ENCODE data around the gene FILIP1. TPM values are rescaled to one million over a fixed set of nuclear protein-coding genes. Genes with fewer than 3 reads are reported as not detected.

FILIP1 gene
- total RNA-seq, 2 experiments from 2014 or later = not detected

GRCh38 chr6:75318900-75319299, 174.7 kb downstream of the FILIP1 start:
- no peak overlapping the region for H3K27ac ChIP-seq (ENCODE audit: low read depth, low read length, poor library complexity, severe bottlenecking)
- no peak overlapping the region for H3K4me3 ChIP-seq (ENCODE audit: low read depth, low read length, poor library complexity, severe bottlenecking)
- H3K36me3 ChIP-seq (ENCODE audit: insufficient read depth, low read length) = no peaks in the 10 kb centered on the region
- no peak for DNase-seq (ENCODE audit: low spot score)
- H3K9me3 ChIP-seq (ENCODE audit: low read length) = no peaks in the 10 kb centered on the region
- BruUV-seq (replicated peaks) = no TSS peak
- H3K4me1 ChIP-seq (ENCODE audit: insufficient read depth, low read length, poor library complexity, severe bottlenecking) = no peaks in the 10 kb centered on the region
- POLR2A ChIA-PET = interaction anchor here (0.6 kb wide), 1 partner anchor 264 kb away, joined by 3 read pairs; no protein-coding TSS in a partner anchor
- H4K20me1 ChIP-seq (ENCODE audit: insufficient read depth, low read length) = no peaks in the 10 kb centered on the region
- intact Hi-C loops (cut with micrococcal nuclease; ENCODE audit: unreplicated experiment) = no loop called here
- H3K79me2 ChIP-seq (ENCODE audit: insufficient read depth, low read depth, low read length) = no peaks in the 10 kb centered on the region
- H3K4me2 ChIP-seq (ENCODE audit: low read length) = no peak overlapping the region
- CTCF ChIA-PET (ENCODE audit: unreplicated experiment) = no interaction called here
- H2AFZ ChIP-seq (ENCODE audit: low read length) = no peak overlapping the region
- TF ChIP-seq EZH2phosphoT487 (IDR thresholded peaks at IDR 0.05; ENCODE audit: borderline replicate concordance, low read depth, low read length) (no peak), CTCF (conservative IDR thresholded peaks at IDR 0.05; ENCODE audit: low read length) (no peak)
- H3K9me2 ChIP-seq (ENCODE audit: insufficient read depth, low read length) = no peaks in the 10 kb centered on the region

GRCh38 chr6:75317503-75318206, 175.9 kb downstream of the FILIP1 start:
- ChIA-PET POLR2A (interaction anchor here (0.6 to 1.3 kb wide), 3 partner anchors 9 to 60 kb away, joined by 3 read pairs; no protein-coding TSS in a partner anchor), CTCF (ENCODE audit: unreplicated experiment) (no interaction called here)
- no peaks in the 10 kb centered on the region for H3K9me2 ChIP-seq (ENCODE audit: insufficient read depth, low read length)
- DNase-seq (ENCODE audit: low spot score) = no peak
- H3K36me3 ChIP-seq (ENCODE audit: insufficient read depth, low read length) = no peaks in the 10 kb centered on the region
- BruUV-seq (replicated peaks) = no TSS peak
- no peaks in the 10 kb centered on the region for H3K4me1 ChIP-seq (ENCODE audit: insufficient read depth, low read length, poor library complexity, severe bottlenecking)
- no peak overlapping the region for H3K27ac ChIP-seq (ENCODE audit: low read depth, low read length, poor library complexity, severe bottlenecking)
- TF ChIP-seq CTCF (conservative IDR thresholded peaks at IDR 0.05; ENCODE audit: low read length) (no peak), EZH2phosphoT487 (IDR thresholded peaks at IDR 0.05; ENCODE audit: borderline replicate concordance, low read depth, low read length) (no peak)
- no peak overlapping the region for H3K4me3 ChIP-seq (ENCODE audit: low read depth, low read length, poor library complexity, severe bottlenecking)
- intact Hi-C loops (cut with micrococcal nuclease; ENCODE audit: unreplicated experiment) = no loop called here
- H4K20me1 ChIP-seq (ENCODE audit: insufficient read depth, low read length) = no peaks in the 10 kb centered on the region
- H2AFZ ChIP-seq (ENCODE audit: low read length) = no peak overlapping the region
- H3K4me2 ChIP-seq (ENCODE audit: low read length) = no peak overlapping the region
- H3K9me3 ChIP-seq (ENCODE audit: low read length) = no peaks in the 10 kb centered on the region
- no peaks in the 10 kb centered on the region for H3K79me2 ChIP-seq (ENCODE audit: insufficient read depth, low read depth, low read length)

- no peak overlapping the region for H3K27ac ChIP-seq (ENCODE audit: low read depth, low read length, poor library complexity, severe bottlenecking)
- DNase-seq (ENCODE audit: low spot score) = no peak
- no peak overlapping the region for H3K4me2 ChIP-seq (ENCODE audit: low read length)
- H3K36me3 ChIP-seq (ENCODE audit: insufficient read depth, low read length) = no peaks in the 10 kb centered on the region
- H3K9me2 ChIP-seq (ENCODE audit: insufficient read depth, low read length) = no peaks in the 10 kb centered on the region
- H3K79me2 ChIP-seq (ENCODE audit: insufficient read depth, low read depth, low read length) = no peaks in the 10 kb centered on the region
- intact Hi-C loops (cut with micrococcal nuclease; ENCODE audit: unreplicated experiment) = no loop called here
- no peaks in the 10 kb centered on the region for H3K9me3 ChIP-seq (ENCODE audit: low read length)
- no peaks in the 10 kb centered on the region for H4K20me1 ChIP-seq (ENCODE audit: insufficient read depth, low read length)
- TF ChIP-seq EZH2phosphoT487 (IDR thresholded peaks at IDR 0.05; ENCODE audit: borderline replicate concordance, low read depth, low read length) = no peak
- TF ChIP-seq CTCF (conservative IDR thresholded peaks at IDR 0.05; ENCODE audit: low read length) = no peak
- no TSS peak for BruUV-seq (replicated peaks)
- ChIA-PET POLR2A (interaction anchor here (0.6 kb wide), 1 partner anchor 119 kb away, joined by 3 read pairs; no protein-coding TSS in a partner anchor), CTCF (ENCODE audit: unreplicated experiment) (no interaction called here)
- H3K4me3 ChIP-seq (ENCODE audit: low read depth, low read length, poor library complexity, severe bottlenecking) = no peak overlapping the region
- H2AFZ ChIP-seq (ENCODE audit: low read length) = no peak overlapping the region
- no peaks in the 10 kb centered on the region for H3K4me1 ChIP-seq (ENCODE audit: insufficient read depth, low read length, poor library complexity, severe bottlenecking)
These were observed 177.6 kb downstream of the FILIP1 start for GRCh38 chr6:75315978-75316377.

Measured in OCI-LY7 (cell line).